TTC549 (cell line): ENCODE data around the gene GPR183.

Experiments used
- FAIRE-seq: peaks from 2 replicates; lab custom pipeline; 2012; peaks lifted over from hg19 to GRCh38; lab: Jason Lieb, UNC

The GPR183 gene

GRCh38 chr13:99294198-99294597 lies 13.0 kb downstream of the GPR183 start:
- no peak for FAIRE-seq

- no peak for FAIRE-seq
Measured at GRCh38 chr13:99293178-99293577, 14.0 kb downstream of the GPR183 start.

GRCh38 chr13:99290894-99291293 lies 16.3 kb downstream of the GPR183 start:
- no peak for FAIRE-seq

GRCh38 chr13:99289674-99290337 lies 17.4 kb downstream of the GPR183 start:
- FAIRE-seq, result no peak

- no peak for FAIRE-seq
Measured at GRCh38 chr13:99289271-99289670, 17.9 kb downstream of the GPR183 start.

- no peak for FAIRE-seq
Measured at GRCh38 chr13:99288089-99288488, 19.1 kb downstream of the GPR183 start.

GRCh38 chr13:99287551-99287950 lies 19.6 kb downstream of the GPR183 start:
- FAIRE-seq, result no peak

- no peak for FAIRE-seq
Measured at GRCh38 chr13:99285432-99286182, 21.6 kb downstream of the GPR183 start.

GRCh38 chr13:99282264-99283231 lies 24.7 kb downstream of the GPR183 start:
- FAIRE-seq, result no peak

GRCh38 chr13:99281811-99282263 lies 25.4 kb downstream of the GPR183 start:
- no peak for FAIRE-seq

- no peak for FAIRE-seq
Measured at GRCh38 chr13:99280166-99280565, 27.0 kb downstream of the GPR183 start.

GRCh38 chr13:99279637-99280036 lies 27.6 kb downstream of the GPR183 start:
- FAIRE-seq, result no peak

GRCh38 chr13:99278843-99279242 lies 28.4 kb downstream of the GPR183 start:
- FAIRE-seq, result no peak

- no peak for FAIRE-seq
Measured at GRCh38 chr13:99278200-99278599, 29.0 kb downstream of the GPR183 start.

GRCh38 chr13:99277629-99278028 lies 29.6 kb downstream of the GPR183 start:
- no peak for FAIRE-seq

GRCh38 chr13:99276706-99277105 lies 30.5 kb downstream of the GPR183 start:
- FAIRE-seq, result no peak

- no peak for FAIRE-seq
Measured at GRCh38 chr13:99275093-99275469, 32.1 kb downstream of the GPR183 start.

GRCh38 chr13:99273128-99273527 lies 34.1 kb downstream of the GPR183 start:
- no peak for FAIRE-seq

GRCh38 chr13:99272481-99272880 lies 34.7 kb downstream of the GPR183 start:
- no peak for FAIRE-seq

GRCh38 chr13:99271249-99271648 lies 36.0 kb downstream of the GPR183 start:
- FAIRE-seq, result no peak

- no peak for FAIRE-seq
Measured at GRCh38 chr13:99270518-99270917, 36.7 kb downstream of the GPR183 start.

- FAIRE-seq, result peak; percentile 91
Measured at GRCh38 chr13:99269627-99270241, 37.5 kb downstream of the GPR183 start.
